KMS-11 (cell line): ENCODE measurements around the gene CAMK4.

Source experiments
- H2AFZ ChIP-seq: fragments of 200-600 bp; sonication (generic); 2 replicates; pipeline ENCODE4 v1.6.1; 2016; ENCODE audit warnings: antibody characterized with exemption, mixed run types, low read depth
- H3K27ac ChIP-seq: fragments of 200-600 bp; sonication (generic); 2 replicates; pipeline ENCODE4 v1.6.1; 2016; ENCODE audit warnings: mild to moderate bottlenecking, mixed run types
- H3K27me3 ChIP-seq: fragments of 200-600 bp; sonication (generic); 2 replicates; pipeline ENCODE4 v1.6.1; 2017; ENCODE audit warnings: mild to moderate bottlenecking, low read depth, mixed run types, moderate library complexity; ENCODE audit not compliant: insufficient read depth
- H3K36me3 ChIP-seq: fragments of 200-600 bp; sonication (generic); 2 replicates; pipeline ENCODE4 v1.6.1; 2017; ENCODE audit warnings: mild to moderate bottlenecking, mixed run types; ENCODE audit not compliant: insufficient read depth
- H3K4me1 ChIP-seq: fragments of 200-600 bp; sonication (generic); 2 replicates; pipeline ENCODE4 v1.6.1; 2016; ENCODE audit warnings: mild to moderate bottlenecking, low read depth, mixed run types; ENCODE audit not compliant: poor library complexity, severe bottlenecking
- H3K4me2 ChIP-seq: fragments of 200-600 bp; sonication (generic); 2 replicates; pipeline ENCODE4 v1.7.0; 2016; ENCODE audit warnings: mild to moderate bottlenecking, mixed run types
- H3K4me3 ChIP-seq: fragments of 200-600 bp; sonication (generic); IDR thresholded peaks from 2 replicates; pipeline ENCODE4 v1.6.1; 2017; ENCODE audit warnings: low read depth, low read length, mixed read lengths; ENCODE audit not compliant: insufficient read depth
- H3K79me2 ChIP-seq: fragments of 200-600 bp; sonication (generic); 2 replicates; pipeline ENCODE4 v1.6.1; 2016; ENCODE audit warnings: low read depth, mixed run types; ENCODE audit not compliant: insufficient read depth
- H3K9ac ChIP-seq: fragments of 200-600 bp; sonication (generic); 2 replicates; pipeline ENCODE4 v1.6.1; 2016; ENCODE audit warnings: mild to moderate bottlenecking, mixed run types
- H4K20me1 ChIP-seq: fragments of 200-600 bp; sonication (generic); 2 replicates; pipeline ENCODE4 v1.6.1; 2016; ENCODE audit warnings: mild to moderate bottlenecking, mixed run types; ENCODE audit not compliant: insufficient read depth
- TF ChIP-seq, protein P1 (sequence below): fragments of 200-600 bp; sonication (generic); conservative IDR thresholded peaks from 2 replicates; pipeline ENCODE4 v1.6.1; 2017; ENCODE audit warnings: low read depth, mild to moderate bottlenecking, antibody characterized with exemption, low read length, moderate library complexity, mixed read lengths

The CAMK4 gene

DNA sequence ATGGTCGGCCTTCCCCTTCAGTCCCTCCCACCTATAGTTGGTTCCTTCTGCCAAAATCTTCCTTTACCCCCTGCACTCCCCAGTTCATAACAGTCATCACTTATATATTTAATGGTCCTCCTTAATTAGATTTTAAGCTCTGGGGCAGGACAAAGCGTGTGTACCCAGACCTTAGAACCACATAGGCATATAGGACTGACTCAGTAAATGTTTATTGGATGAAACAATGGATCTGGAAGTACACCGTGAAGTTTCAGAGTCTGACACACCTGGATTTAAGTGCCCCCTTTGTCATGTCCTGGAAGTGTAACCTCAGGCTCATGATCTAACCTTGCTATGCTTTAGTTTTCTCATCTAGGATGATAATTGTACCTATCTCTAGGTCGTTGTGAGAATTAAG lies 256.2 kb downstream of the CAMK4 start:
- H4K20me1 ChIP-seq: no peaks in the 10 kb centered on the region
- H3K36me3 ChIP-seq: no peaks in the 10 kb centered on the region
- H3K9ac ChIP-seq: no peak overlapping the region
- no peak overlapping the region for H2AFZ ChIP-seq
- no peaks in the 10 kb centered on the region for H3K79me2 ChIP-seq
- no peaks in the 10 kb centered on the region for H3K27me3 ChIP-seq
- no peak overlapping the region for H3K27ac ChIP-seq
- no peak overlapping the region for H3K4me2 ChIP-seq
- TF ChIP-seq, protein P1, sequence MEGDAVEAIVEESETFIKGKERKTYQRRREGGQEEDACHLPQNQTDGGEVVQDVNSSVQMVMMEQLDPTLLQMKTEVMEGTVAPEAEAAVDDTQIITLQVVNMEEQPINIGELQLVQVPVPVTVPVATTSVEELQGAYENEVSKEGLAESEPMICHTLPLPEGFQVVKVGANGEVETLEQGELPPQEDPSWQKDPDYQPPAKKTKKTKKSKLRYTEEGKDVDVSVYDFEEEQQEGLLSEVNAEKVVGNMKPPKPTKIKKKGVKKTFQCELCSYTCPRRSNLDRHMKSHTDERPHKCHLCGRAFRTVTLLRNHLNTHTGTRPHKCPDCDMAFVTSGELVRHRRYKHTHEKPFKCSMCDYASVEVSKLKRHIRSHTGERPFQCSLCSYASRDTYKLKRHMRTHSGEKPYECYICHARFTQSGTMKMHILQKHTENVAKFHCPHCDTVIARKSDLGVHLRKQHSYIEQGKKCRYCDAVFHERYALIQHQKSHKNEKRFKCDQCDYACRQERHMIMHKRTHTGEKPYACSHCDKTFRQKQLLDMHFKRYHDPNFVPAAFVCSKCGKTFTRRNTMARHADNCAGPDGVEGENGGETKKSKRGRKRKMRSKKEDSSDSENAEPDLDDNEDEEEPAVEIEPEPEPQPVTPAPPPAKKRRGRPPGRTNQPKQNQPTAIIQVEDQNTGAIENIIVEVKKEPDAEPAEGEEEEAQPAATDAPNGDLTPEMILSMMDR: no peak
- H3K4me3 ChIP-seq: no peak overlapping the region
- no peaks in the 10 kb centered on the region for H3K4me1 ChIP-seq

DNA sequence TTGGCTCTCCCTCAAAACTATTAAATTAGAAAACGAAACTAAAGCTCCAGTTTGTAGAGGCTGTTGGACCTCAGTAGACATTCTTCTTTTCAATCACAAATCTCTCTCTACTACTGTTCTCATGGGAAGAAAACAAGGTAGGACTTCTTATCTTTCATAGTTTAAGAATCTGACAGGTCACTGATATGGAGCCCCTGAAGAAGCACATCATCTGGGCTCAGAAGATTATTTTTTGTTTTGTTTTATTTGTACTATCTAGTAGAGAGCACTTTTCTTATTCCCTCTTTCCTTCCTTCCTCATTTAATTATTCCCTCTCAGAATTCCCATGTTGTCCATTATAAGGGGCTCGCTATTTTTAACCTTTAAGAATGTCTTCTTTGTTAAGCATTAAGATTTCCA lies 261.9 kb downstream of the CAMK4 start:
- TF ChIP-seq, protein P1: no peak

DNA sequence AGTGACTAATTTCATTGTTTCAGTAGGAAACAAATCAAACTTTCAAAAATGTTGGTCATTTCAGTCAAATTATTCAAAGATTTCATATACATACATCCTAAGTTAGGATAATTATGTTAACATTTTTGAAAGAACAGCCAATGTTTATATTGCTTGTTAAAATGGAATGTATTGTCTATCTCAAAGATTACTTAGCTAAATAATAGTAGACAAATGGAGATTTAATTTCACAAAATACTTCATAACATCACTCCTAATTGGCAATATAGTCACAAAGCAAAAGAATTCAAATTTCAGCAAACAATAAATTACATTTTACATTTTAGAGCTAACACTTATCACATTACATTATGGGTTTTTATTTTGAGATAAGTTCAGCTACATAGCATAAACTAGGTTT lies 262.7 kb downstream of the CAMK4 start:
- H3K4me3 ChIP-seq: no peak overlapping the region
- no peaks in the 10 kb centered on the region for H3K27me3 ChIP-seq
- H3K4me1 ChIP-seq: no peaks in the 10 kb centered on the region
- H4K20me1 ChIP-seq: no peaks in the 10 kb centered on the region
- H3K36me3 ChIP-seq: no peaks in the 10 kb centered on the region
- H3K79me2 ChIP-seq: no peaks in the 10 kb centered on the region
- H3K27ac ChIP-seq: no peak overlapping the region
- no peak overlapping the region for H3K9ac ChIP-seq
- H3K4me2 ChIP-seq: no peak overlapping the region
- H2AFZ ChIP-seq: no peak overlapping the region
- TF ChIP-seq, protein P1: no peak

More for the DNA sequence above, 261.9 kb downstream of the CAMK4 start:
- Histone ChIP-seq H3K27me3 (no peaks in the 10 kb centered on the region), H3K4me1 (no peaks in the 10 kb centered on the region), H3K36me3 (no peaks in the 10 kb centered on the region), H3K4me2 (no peak overlapping the region), H4K20me1 (no peaks in the 10 kb centered on the region), H2AFZ (no peak overlapping the region), H3K79me2 (no peaks in the 10 kb centered on the region), H3K9ac (no peak overlapping the region), H3K4me3 (no peak overlapping the region), H3K27ac (no peak overlapping the region)

DNA sequence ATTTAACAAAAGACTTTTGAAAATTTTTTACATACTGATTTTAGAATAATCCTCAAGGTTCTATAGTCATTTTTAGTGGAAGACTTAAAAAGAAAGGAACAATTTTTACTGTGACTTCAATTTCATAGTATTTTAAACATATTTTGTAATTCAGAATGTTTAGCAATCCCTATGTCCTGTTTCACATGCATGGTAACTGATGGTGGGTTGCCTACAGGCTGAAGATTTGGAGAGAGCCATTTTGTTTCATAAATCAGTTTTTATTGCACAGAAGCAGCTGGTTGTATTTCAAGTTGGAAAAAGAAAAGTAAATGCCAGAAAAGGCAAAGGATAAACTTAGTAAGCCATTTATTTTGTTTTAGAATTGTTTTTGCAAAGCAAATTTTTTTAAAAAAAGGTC lies 264.2 kb downstream of the CAMK4 start:
- Histone ChIP-seq H3K36me3 (no peaks in the 10 kb centered on the region), H3K4me2 (no peak overlapping the region), H3K79me2 (no peaks in the 10 kb centered on the region), H3K4me1 (no peaks in the 10 kb centered on the region), H4K20me1 (no peaks in the 10 kb centered on the region), H3K9ac (no peak overlapping the region), H3K27me3 (no peaks in the 10 kb centered on the region), H3K4me3 (no peak overlapping the region), H2AFZ (no peak overlapping the region), H3K27ac (no peak overlapping the region)
- TF ChIP-seq, protein P1: no peak
